Mesothelial cell of epicardium (in vitro differentiated cells): ENCODE measurements around the gene PCDH8. TPM values are rescaled to one million over a fixed set of nuclear protein-coding genes. Genes with fewer than 3 reads are reported as not detected.

Experiments used
- DNase-seq, 2 experiments: peaks; one replicate each; pipeline ENCODE4 v3.0.0; 2021; ENCODE audit warnings: low spot score in 2 of 2; ENCODE audit not compliant: unreplicated experiment in 2 of 2
- H3K27ac Mint-ChIP-seq: 2 replicates; pipeline ENCODE4 v1.8.0; 2021; ENCODE audit warnings: mixed read lengths
- H3K27me3 Mint-ChIP-seq: 2 replicates; pipeline ENCODE4 v1.8.0; 2021; ENCODE audit warnings: low read depth, mixed read lengths
- H3K36me3 Mint-ChIP-seq: 2 replicates; pipeline ENCODE4 v1.8.0; 2021; ENCODE audit warnings: mixed read lengths
- H3K4me1 Mint-ChIP-seq: 2 replicates; pipeline ENCODE4 v1.8.0; 2021; ENCODE audit warnings: mixed read lengths
- H3K4me3 Mint-ChIP-seq: 2 replicates; pipeline ENCODE4 v1.8.0; 2021; ENCODE audit warnings: mild to moderate bottlenecking, moderate library complexity, mixed read lengths
- H3K9me3 Mint-ChIP-seq: 2 replicates; pipeline ENCODE4 v1.8.0; 2021; ENCODE audit warnings: mixed read lengths
- CTCF ChIP-seq: fragments of 200-600 bp; sonication (generic); IDR thresholded peaks from one replicate; pipeline ENCODE4 v1.5.0; 2021; ENCODE audit warnings: antibody characterized with exemption; ENCODE audit not compliant: unreplicated experiment
- total RNA-seq: library from RNA; stranded (reverse); gene quantifications from 3 replicates; pipeline ENCODE4 v1.2.1, GENCODE V29; 2021

The PCDH8 gene, protein sequence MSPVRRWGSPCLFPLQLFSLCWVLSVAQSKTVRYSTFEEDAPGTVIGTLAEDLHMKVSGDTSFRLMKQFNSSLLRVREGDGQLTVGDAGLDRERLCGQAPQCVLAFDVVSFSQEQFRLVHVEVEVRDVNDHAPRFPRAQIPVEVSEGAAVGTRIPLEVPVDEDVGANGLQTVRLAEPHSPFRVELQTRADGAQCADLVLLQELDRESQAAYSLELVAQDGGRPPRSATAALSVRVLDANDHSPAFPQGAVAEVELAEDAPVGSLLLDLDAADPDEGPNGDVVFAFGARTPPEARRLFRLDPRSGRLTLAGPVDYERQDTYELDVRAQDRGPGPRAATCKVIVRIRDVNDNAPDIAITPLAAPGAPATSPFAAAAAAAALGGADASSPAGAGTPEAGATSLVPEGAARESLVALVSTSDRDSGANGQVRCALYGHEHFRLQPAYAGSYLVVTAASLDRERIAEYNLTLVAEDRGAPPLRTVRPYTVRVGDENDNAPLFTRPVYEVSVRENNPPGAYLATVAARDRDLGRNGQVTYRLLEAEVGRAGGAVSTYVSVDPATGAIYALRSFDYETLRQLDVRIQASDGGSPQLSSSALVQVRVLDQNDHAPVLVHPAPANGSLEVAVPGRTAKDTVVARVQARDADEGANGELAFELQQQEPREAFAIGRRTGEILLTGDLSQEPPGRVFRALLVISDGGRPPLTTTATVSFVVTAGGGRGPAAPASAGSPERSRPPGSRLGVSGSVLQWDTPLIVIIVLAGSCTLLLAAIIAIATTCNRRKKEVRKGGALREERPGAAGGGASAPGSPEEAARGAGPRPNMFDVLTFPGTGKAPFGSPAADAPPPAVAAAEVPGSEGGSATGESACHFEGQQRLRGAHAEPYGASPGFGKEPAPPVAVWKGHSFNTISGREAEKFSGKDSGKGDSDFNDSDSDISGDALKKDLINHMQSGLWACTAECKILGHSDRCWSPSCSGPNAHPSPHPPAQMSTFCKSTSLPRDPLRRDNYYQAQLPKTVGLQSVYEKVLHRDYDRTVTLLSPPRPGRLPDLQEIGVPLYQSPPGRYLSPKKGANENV
- 0.09 to 0.25 TPM (median 0.23 TPM) in 3 replicates for total RNA-seq

DNA sequence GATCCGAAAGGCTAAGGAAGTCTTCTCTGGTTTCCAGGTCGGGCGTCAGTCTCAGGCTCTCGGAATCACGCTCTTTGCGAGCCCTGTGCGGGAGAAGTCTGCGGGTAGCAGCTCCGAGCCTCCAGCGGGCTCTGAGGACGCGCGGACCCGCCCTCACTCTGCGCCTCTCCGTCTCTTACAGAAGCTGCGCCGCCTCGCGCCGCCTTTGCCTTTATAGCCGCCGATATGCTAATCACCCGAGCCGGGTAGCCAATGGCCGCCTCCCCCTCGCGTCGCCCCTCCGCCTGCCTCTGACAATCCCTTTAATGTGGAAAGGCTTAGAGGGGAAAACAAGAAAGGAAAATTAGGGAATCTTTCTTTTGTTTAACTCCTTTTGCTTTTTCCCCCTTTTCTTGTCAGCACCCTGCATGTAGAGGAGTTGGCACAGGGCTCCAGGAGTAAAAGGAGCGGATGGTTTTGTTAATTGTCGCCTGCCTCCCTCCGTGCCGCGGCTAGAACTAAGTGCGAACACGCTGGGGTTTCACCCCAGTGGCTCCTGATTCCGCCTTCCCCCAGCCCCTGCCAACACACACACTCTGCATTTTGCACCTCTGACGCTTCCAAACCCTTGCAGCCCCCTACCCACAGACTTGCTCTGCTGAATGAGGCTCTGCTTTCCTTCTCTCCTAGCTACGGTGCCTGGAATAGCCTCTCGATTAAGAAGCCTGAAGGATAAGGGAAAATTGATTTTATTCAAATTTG lies at the start of gene PCDH8:
PCDH8 (minus strand) TSS at position 186 of the 741 bp plus-strand sequence. CDS start 204 bp downstream, outside the sequence.
- H3K4me1 Mint-ChIP-seq: peaks cover 36% of the 10 kb centered on the region
- H3K27me3 Mint-ChIP-seq: peaks cover 62% of the 10 kb centered on the region
- no peaks in the 10 kb centered on the region for H3K9me3 Mint-ChIP-seq
- no peaks in the 10 kb centered on the region for H3K36me3 Mint-ChIP-seq
- peak in 1 of 2 experiments; percentile 80 for DNase-seq
- H3K4me3 Mint-ChIP-seq: peak within 1 kb of the TSS; percentile 88
- no peak within 1 kb of the TSS for H3K27ac Mint-ChIP-seq
- no peak for TF ChIP-seq CTCF

DNA sequence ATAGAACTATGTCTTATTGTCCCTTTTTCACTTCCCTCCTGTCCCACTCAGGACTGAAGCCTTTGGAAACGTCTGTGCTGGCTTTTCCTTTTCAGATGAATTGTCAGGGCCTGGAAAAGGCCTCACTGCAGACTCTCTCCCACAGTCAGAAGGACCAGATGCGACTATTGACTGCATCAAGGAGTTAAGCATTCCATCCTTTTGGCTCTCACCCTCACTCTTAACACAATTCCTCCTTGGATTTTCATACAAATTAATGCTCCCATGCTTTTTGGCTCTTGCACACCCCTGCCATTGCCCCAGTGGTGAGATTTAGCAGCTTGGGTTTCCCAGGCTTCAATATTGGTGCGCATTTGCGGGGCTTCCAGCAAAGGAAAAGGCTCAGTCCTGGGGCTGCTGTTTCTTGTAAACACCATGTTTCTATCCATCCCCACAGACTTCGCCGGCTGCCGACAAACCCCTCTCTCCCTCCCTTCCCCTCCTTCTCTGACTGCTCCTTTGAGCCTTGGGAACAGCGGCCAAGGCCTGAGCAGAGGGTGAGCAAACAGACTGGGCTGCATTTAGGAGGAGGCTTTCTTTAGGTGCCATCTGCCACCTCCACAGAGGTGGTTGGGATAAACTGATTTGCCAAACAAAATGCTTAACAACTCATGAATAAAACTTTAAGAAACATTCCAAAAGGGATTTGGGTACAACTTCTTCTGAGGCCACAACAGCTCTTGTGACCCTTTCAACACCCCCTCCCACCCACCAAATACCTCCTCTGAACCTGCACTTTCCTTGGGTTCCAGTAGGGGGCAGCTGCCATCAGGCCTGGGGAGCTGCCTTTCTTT lies 48.6 kb upstream of the PCDH8 start:
- no peak for DNase-seq
- Mint-ChIP-seq H3K36me3 (no peaks in the 10 kb centered on the region), H3K4me1 (no peaks in the 10 kb centered on the region), H3K4me3 (no peak overlapping the region), H3K27ac (no peak overlapping the region), H3K9me3 (no peaks in the 10 kb centered on the region), H3K27me3 (peaks cover 7% of the 10 kb centered on the region)
- peak; percentile 60 for TF ChIP-seq CTCF

- no peak for TF ChIP-seq CTCF
- no peaks in the 10 kb centered on the region for H3K36me3 Mint-ChIP-seq
- H3K9me3 Mint-ChIP-seq: peaks cover 3% of the 10 kb centered on the region
- no peaks in the 10 kb centered on the region for H3K4me1 Mint-ChIP-seq
- DNase-seq: no peak
- H3K27me3 Mint-ChIP-seq: peaks cover 9% of the 10 kb centered on the region
- H3K27ac Mint-ChIP-seq: no peak overlapping the region
- H3K4me3 Mint-ChIP-seq: no peak overlapping the region
Observed at GRCh38 chr13:52894413-52894812, 46.0 kb upstream of the PCDH8 start.

- no peak overlapping the region for H3K27ac Mint-ChIP-seq
- peaks cover 2% of the 10 kb centered on the region for H3K4me1 Mint-ChIP-seq
- peaks cover 9% of the 10 kb centered on the region for H3K27me3 Mint-ChIP-seq
- no peak for TF ChIP-seq CTCF
- DNase-seq: no peak
- H3K4me3 Mint-ChIP-seq: no peak overlapping the region
- H3K9me3 Mint-ChIP-seq: peaks cover 3% of the 10 kb centered on the region
- no peaks in the 10 kb centered on the region for H3K36me3 Mint-ChIP-seq
Observed at GRCh38 chr13:52892925-52893324, 44.5 kb upstream of the PCDH8 start.
